Measurements from ENCODE around the gene RAD51B. TPM values are rescaled to one million over a fixed set of nuclear protein-coding genes. Genes with fewer than 3 reads are reported as not detected.

RAD51B gene
- total and polyA plus RNA-seq, 2 of the 13 experiments (the other 11 are each of a cell fraction or from before 2014, with no cell fraction given) = 7.0 to 9.5 TPM

DNA sequence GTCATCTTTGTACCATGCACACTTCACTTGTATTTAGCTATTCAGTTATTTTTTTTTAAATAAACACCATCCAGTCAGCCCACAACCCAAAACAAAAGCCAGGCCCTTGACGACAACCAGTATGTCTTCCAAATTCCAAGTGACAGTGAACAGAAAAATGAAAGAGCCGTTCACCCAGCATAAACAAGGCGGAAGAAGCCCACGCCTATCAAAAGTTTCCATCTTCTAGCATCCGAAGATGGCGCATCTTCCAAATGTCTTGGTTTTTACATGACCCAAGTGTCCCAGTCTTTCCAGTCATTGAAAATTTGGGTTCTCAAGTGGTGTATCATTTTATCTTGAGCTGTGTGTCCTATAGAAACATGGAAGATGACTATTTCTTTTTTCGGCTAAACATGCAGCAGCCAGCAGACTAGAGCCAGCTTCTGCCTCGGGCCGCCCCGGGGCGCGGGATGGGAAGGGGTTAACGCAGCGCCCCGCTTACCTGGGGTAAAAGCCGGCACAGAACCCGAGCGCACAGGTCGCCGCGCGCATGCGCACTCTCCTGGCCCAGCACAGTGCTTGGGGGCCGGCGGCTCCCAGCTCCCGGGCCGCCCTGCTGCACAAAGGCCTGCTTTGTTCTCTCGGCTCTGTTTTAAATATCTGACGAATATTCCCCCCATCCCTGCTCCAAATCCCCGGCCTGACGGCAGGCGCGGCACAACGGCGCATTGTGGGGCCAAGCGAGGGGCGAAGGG lies 808.5 kb downstream of the RAD51B start:
- H3K27me3 ChIP-seq (ENCODE audit: control insufficient read depth in 1 of 2, insufficient read depth in 2 of 2, low read length in 2 of 2) = no peaks in the 10 kb centered on the region
- peaks cover 78% of the 10 kb centered on the region for H3K4me1 ChIP-seq (ENCODE audit: insufficient read depth, low read length)
- in situ Hi-C loops (cut with HindIII; ENCODE audit: extremely low pct_ligation_motif_present, low pct_unique_long_range_greater_than_20kb) = no loop called here
- no peak overlapping the region for H3K27ac ChIP-seq (ENCODE audit: extremely low read length, insufficient read depth, low read length)
- no peaks in the 10 kb centered on the region for H3K36me3 ChIP-seq (replicated peaks in 1 of 2; ENCODE audit: control insufficient read depth in 1 of 2, insufficient read depth in 2 of 2, low read length in 2 of 2)
- no peak overlapping the region for H3K9ac ChIP-seq (ENCODE audit: insufficient read depth, low read depth, low read length)
- FAIRE-seq (no peak), ATAC-seq (no peak), DNase-seq (ENCODE audit: low spot score) (no peak)
- TF ChIP-seq FIP1L1 (IDR thresholded peaks at IDR 0.05; ENCODE audit: borderline replicate concordance, insufficient read depth, low read depth, low read length) (no peak), HNRNPLL (IDR thresholded peaks at IDR 0.05; ENCODE audit: low read depth, low read length, poor library complexity, severe bottlenecking) (peak; percentile 19)
- H3K79me2 ChIP-seq (ENCODE audit: insufficient read depth, low read length) = no peaks in the 10 kb centered on the region
- no peak overlapping the region for H2AFZ ChIP-seq (ENCODE audit: low read length)
- intact Hi-C loops (cut with micrococcal nuclease; ENCODE audit: unreplicated experiment) = no loop called here
- ChIA-PET CTCF (ENCODE audit: low intra/inter-chr PET ratio, low total read pairs) (no interaction called here), POLR2A (no interaction called here)
- no peaks in the 10 kb centered on the region for H4K20me1 ChIP-seq (ENCODE audit: insufficient read depth, low read length)
- no peaks in the 10 kb centered on the region for H3K9me3 ChIP-seq (ENCODE audit: low read length)
- no TSS peak for BruUV-seq (replicated peaks)
- H3K4me3 ChIP-seq (replicated peaks in 1 of 3; ENCODE audit: insufficient read depth in 1 of 3, low read depth in 2 of 3, low read length in 3 of 3) = no peak overlapping the region
- 90% methylated on average over 20 of the region's 37 CpGs for WGBS (ENCODE audit: low lambda C conversion rate)
- no peak overlapping the region for H3K4me2 ChIP-seq (ENCODE audit: low read depth, low read length)

DNA sequence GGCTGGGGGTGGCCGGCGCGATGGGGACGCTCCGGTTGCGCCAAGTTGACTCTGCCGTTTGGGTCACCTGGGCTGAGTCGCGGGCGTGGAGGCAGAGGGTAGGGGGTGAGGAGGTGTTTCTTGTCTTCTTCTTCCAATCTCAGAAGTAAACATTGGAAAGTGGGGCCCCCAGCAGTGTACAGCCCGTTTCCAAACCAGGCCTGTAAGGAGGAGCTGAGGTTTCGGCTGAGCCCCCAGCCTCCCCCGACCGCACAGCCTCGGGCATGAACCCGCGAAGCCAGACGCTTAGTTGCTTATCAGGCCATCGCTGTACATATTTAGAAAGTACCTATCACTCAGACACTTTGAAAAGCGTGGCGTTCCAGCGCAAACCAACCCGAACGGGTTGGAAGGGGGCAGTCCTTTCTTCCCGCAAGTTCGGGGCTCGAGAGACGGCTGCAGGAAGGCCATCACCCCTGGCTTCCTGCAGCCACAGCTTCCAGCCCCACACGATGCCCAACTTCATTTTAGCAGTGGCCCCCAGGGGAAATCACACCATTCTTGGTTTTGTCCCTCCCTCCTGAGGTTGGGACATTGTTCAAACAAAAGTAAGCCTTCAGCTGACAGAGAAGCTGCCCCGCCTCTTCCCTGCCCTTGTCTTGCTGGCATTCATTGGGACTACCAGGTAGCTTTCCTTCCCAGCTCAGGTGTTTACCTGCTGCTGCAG lies 809.2 kb downstream of the RAD51B start:
- H3K4me3 ChIP-seq (replicated peaks in 1 of 3; ENCODE audit: insufficient read depth in 1 of 3, low read depth in 2 of 3, low read length in 3 of 3) = no peak overlapping the region
- FAIRE-seq (no peak), ATAC-seq (no peak), DNase-seq (ENCODE audit: low spot score) (peak; percentile 19)
- intact Hi-C loops (cut with micrococcal nuclease; ENCODE audit: unreplicated experiment) (no loop called here), in situ Hi-C loops (cut with HindIII; ENCODE audit: extremely low pct_ligation_motif_present, low pct_unique_long_range_greater_than_20kb) (no loop called here)
- BruUV-seq (replicated peaks) = no TSS peak
- no peak overlapping the region for H3K9ac ChIP-seq (ENCODE audit: insufficient read depth, low read depth, low read length)
- H3K27me3 ChIP-seq (ENCODE audit: control insufficient read depth in 1 of 2, insufficient read depth in 2 of 2, low read length in 2 of 2) = no peaks in the 10 kb centered on the region
- H3K36me3 ChIP-seq (replicated peaks in 1 of 2; ENCODE audit: control insufficient read depth in 1 of 2, insufficient read depth in 2 of 2, low read length in 2 of 2) = no peaks in the 10 kb centered on the region
- no peaks in the 10 kb centered on the region for H4K20me1 ChIP-seq (ENCODE audit: insufficient read depth, low read length)
- no peaks in the 10 kb centered on the region for H3K79me2 ChIP-seq (ENCODE audit: insufficient read depth, low read length)
- WGBS (ENCODE audit: low lambda C conversion rate) = 92% methylated on average over 26 of the region's 30 CpGs
- H3K27ac ChIP-seq (ENCODE audit: extremely low read length, insufficient read depth, low read length) = no peak overlapping the region
- H3K4me1 ChIP-seq (ENCODE audit: insufficient read depth, low read length) = peaks cover 80% of the 10 kb centered on the region
- no peaks in the 10 kb centered on the region for H3K9me3 ChIP-seq (ENCODE audit: low read length)
- ChIA-PET CTCF (ENCODE audit: low intra/inter-chr PET ratio, low total read pairs) (no interaction called here), POLR2A (no interaction called here)
- no peak overlapping the region for H3K4me2 ChIP-seq (ENCODE audit: low read depth, low read length)
- H2AFZ ChIP-seq (ENCODE audit: low read length) = no peak overlapping the region
- no peak for TF ChIP-seq NFE2 (CRISPR knock-in tag; IDR thresholded peaks at IDR 0.05)
- TF ChIP-seq ZNF615 (CRISPR knock-in tag; IDR thresholded peaks at IDR 0.05; ENCODE audit: borderline replicate concordance) = no peak
- TF ChIP-seq, protein P1, sequence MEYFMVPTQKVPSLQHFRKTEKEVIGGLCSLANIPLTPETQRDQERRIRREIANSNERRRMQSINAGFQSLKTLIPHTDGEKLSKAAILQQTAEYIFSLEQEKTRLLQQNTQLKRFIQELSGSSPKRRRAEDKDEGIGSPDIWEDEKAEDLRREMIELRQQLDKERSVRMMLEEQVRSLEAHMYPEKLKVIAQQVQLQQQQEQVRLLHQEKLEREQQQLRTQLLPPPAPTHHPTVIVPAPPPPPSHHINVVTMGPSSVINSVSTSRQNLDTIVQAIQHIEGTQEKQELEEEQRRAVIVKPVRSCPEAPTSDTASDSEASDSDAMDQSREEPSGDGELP (IDR thresholded peaks at IDR 0.05; ENCODE audit: borderline replicate concordance, low read depth) = peak; percentile 30; the same call in 1 of the 2 replicates
- TF ChIP-seq, protein P2, sequence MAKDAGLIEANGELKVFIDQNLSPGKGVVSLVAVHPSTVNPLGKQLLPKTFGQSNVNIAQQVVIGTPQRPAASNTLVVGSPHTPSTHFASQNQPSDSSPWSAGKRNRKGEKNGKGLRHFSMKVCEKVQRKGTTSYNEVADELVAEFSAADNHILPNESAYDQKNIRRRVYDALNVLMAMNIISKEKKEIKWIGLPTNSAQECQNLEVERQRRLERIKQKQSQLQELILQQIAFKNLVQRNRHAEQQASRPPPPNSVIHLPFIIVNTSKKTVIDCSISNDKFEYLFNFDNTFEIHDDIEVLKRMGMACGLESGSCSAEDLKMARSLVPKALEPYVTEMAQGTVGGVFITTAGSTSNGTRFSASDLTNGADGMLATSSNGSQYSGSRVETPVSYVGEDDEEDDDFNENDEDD (CRISPR knock-in tag; IDR thresholded peaks at IDR 0.05; ENCODE audit: borderline replicate concordance) = no peak
- TF ChIP-seq, protein P3, sequence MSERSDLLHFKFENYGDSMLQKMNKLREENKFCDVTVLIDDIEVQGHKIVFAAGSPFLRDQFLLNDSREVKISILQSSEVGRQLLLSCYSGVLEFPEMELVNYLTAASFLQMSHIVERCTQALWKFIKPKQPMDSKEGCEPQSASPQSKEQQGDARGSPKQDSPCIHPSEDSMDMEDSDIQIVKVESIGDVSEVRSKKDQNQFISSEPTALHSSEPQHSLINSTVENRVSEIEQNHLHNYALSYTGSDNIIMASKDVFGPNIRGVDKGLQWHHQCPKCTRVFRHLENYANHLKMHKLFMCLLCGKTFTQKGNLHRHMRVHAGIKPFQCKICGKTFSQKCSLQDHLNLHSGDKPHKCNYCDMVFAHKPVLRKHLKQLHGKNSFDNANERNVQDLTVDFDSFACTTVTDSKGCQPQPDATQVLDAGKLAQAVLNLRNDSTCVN (CRISPR knock-in tag; IDR thresholded peaks at IDR 0.05; ENCODE audit: borderline replicate concordance) = no peak
- TF ChIP-seq, protein P4, sequence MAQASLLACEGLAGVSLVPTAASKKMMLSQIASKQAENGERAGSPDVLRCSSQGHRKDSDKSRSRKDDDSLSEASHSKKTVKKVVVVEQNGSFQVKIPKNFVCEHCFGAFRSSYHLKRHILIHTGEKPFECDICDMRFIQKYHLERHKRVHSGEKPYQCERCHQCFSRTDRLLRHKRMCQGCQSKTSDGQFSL (CRISPR knock-in tag; IDR thresholded peaks at IDR 0.05) = no peak
- peak; percentile 80; the same call in 1 of the 2 replicates for TF ChIP-seq SP5 (CRISPR knock-in tag; IDR thresholded peaks at IDR 0.05; ENCODE audit: borderline replicate concordance, low read depth)
- no peak for TF ChIP-seq ZNF383 (CRISPR knock-in tag; IDR thresholded peaks at IDR 0.05; ENCODE audit: borderline replicate concordance)
- TF ChIP-seq, protein P5, sequence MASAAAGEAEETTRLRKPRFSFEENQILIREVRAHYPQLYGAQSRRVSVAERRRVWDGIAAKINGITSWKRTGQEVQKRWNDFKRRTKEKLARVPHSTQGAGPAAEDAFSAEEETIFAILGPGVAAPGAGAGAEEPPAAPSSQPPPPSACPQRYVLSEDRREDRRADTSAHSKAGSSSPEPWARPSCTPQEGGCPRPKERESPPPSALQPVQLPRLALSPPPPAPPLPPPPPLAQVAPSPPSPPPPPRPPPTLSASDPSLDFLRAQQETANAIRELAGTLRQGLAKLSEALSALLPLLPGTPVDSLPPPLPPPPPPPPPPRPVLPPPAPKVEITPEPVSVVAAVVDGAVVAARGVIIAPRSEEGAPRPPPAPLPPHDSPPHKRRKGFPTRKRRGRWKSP (CRISPR knock-in tag; IDR thresholded peaks at IDR 0.05) = no peak

Measured in HepG2 (cell line).